GM21447 (cell line): ENCODE results near the gene FTL.

Experiments
- ATAC-seq: cut with Tn5 transposase; IDR thresholded peaks from one replicate; pipeline ENCODE4 v1.9.1; 2021; ENCODE audit not compliant: unreplicated experiment

Gene FTL

GRCh38 chr19:48945415-48945814, 19.7 kb upstream of the FTL start:
- no peak for ATAC-seq

- ATAC-seq = no peak
Measured at GRCh38 chr19:48945817-48946216, 19.3 kb upstream of the FTL start.

GRCh38 chr19:48946463-48947257, 18.4 kb upstream of the FTL start:
- ATAC-seq = no peak

- ATAC-seq = no peak
Measured at GRCh38 chr19:48947258-48947542, 17.9 kb upstream of the FTL start.

GRCh38 chr19:48950159-48950558, 14.9 kb upstream of the FTL start:
- no peak for ATAC-seq

- no peak for ATAC-seq
Measured at GRCh38 chr19:48950830-48951519, 14.1 kb upstream of the FTL start.

GRCh38 chr19:48953141-48953540, 12.0 kb upstream of the FTL start:
- no peak for ATAC-seq

GRCh38 chr19:48953990-48954594, 11.0 kb upstream of the FTL start:
- no peak for ATAC-seq

- ATAC-seq = peak; percentile 59
Measured at GRCh38 chr19:48954595-48955307, 10.4 kb upstream of the FTL start, which contains the start of gene BAX. BAX (plus strand) TSS chr19:48954875; CDS start chr19:48954929, 54 bp downstream.

GRCh38 chr19:48955308-48955958, 9.7 kb upstream of the FTL start:
- ATAC-seq = no peak

GRCh38 chr19:48958006-48958405, 7.1 kb upstream of the FTL start:
- no peak for ATAC-seq

GRCh38 chr19:48959341-48960239, 5.5 kb upstream of the FTL start:
- no peak for ATAC-seq

GRCh38 chr19:48961051-48961649, 4.0 kb upstream of the FTL start:
- no peak for ATAC-seq

- ATAC-seq = no peak
Measured at GRCh38 chr19:48961673-48962028, 3.5 kb upstream of the FTL start.

GRCh38 chr19:48962029-48962848, 2.9 kb upstream of the FTL start:
- no peak for ATAC-seq

- no peak for ATAC-seq
Measured at GRCh38 chr19:48962849-48963165, 2.3 kb upstream of the FTL start.

GRCh38 chr19:48963371-48964204, 1.5 kb upstream of the FTL start:
- peak; percentile 32 for ATAC-seq
